NOMO-1 treated with DMSO at 0.1 percent for 48 hours (cell line): ENCODE measurements around the gene MICAL3.
"Not testable (repeated sequence)": the region's sequence is repeated elsewhere in the genome, so short reads cannot be mapped to it uniquely, and the experiment has no call there.

Experiments used
- DNase-seq: peaks from one replicate; lab custom pipeline; 2025; ENCODE audit not compliant: unreplicated experiment; lab: John Stamatoyannopoulos, UW

MICAL3 gene

GRCh38 chr22:17892376-17892775 lies 132.0 kb downstream of the MICAL3 start:
- DNase-seq = no peak

- no peak for DNase-seq
Observed at GRCh38 chr22:17891481-17892167, 132.7 kb downstream of the MICAL3 start.

GRCh38 chr22:17890892-17891291 lies 133.5 kb downstream of the MICAL3 start:
- no peak for DNase-seq

DNA sequence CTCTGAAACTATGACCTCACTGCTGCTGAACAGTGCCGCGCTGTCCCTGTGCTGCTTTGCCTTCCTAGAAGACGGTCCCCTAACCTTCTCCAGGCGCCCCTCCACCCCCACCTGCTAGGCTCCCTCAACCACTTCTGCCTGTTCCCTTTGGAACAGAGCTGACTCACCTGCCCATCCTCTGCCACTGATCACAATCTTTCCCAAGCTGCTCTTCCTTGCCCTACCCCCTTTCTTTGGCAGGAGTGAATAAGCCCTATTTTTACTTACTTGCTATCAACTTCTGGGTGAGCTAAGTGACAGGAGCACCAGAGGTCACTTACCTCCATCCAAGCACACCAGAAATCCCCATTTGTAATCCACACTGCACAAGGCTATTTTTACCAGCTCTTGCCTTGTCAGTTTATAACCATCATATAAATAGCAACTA lies 134.1 kb downstream of the MICAL3 start:
- no peak for DNase-seq

GRCh38 chr22:17888855-17889254 lies 135.5 kb downstream of the MICAL3 start:
- no peak for DNase-seq

DNA sequence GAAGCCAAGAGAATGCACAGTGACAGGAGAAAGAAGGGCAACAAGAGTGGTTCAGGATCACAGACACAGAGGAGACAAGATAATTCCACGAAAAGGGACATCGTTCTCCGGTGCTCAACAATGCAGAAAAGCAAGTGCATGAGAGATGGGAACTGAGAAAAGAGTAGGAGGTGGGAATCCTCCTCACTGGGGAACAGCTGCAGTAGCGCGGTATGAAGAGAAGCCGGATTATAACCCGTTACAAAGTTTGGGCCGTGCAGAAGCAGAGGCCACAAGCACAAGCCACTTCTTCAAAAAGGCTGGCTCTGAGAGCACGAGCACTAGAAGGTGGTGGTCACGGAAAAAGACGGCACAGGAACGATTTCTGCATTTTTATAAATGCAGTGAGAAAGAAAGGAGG lies 135.9 kb downstream of the MICAL3 start:
- DNase-seq = no peak

DNA sequence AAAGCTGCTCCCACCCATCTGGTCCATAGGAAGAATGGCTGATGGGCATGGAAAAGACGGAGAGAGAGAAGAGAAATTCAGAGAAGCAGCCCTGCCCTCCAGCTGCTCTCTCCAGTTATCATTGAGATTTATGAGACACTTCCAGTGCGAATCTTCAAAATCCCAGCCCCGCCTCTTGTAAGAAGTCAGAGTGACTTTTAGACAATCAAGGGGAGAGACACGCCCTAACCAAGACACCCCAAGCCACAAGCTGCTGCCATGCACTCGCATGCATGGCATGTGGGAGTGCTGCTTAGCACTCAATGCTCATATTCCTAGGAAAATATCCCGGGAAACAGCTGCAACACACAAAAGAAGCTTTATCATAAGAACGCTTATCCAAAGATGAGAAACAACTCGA lies 139.5 kb downstream of the MICAL3 start:
- no peak for DNase-seq

GRCh38 chr22:17884084-17884483 lies 140.3 kb downstream of the MICAL3 start:
- DNase-seq = no peak

GRCh38 chr22:17883356-17883755 lies 141.0 kb downstream of the MICAL3 start:
- DNase-seq = no peak

- no peak for DNase-seq
Observed at GRCh38 chr22:17882727-17883126, 141.6 kb downstream of the MICAL3 start.

GRCh38 chr22:17882162-17882561 lies 142.2 kb downstream of the MICAL3 start:
- DNase-seq = no peak

GRCh38 chr22:17881366-17881765 lies 143.0 kb downstream of the MICAL3 start:
- DNase-seq = no peak

- DNase-seq = no peak
Observed at GRCh38 chr22:17880468-17880867, 143.9 kb downstream of the MICAL3 start.

- DNase-seq = no peak
Observed at GRCh38 chr22:17880020-17880419, 144.3 kb downstream of the MICAL3 start.

GRCh38 chr22:17878941-17879340 lies 145.4 kb downstream of the MICAL3 start:
- no peak for DNase-seq

DNA sequence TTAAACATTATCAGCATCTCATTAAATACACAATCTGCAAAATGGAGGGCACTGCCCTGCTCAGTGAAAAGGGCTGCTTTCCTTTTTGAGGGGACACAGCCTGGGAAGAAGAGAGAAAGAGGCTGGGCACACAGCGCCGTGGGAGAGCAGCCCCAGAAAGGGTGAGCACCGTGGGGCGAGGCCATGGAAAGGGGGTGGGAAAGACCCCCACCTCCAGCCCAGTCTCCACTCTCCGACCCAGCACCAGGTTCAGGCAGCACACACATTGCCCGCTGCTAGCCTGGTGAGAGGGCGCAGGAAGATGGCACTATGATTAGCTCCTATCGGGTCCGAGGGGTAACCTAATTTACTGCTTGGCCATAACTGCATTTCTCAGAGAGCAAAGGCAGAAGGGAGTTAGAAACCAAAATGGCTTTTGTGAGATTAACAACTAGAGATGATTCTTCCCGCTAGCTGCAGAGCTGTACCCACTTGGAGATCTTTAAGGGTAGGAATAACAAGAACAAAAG lies 146.1 kb downstream of the MICAL3 start:
- no peak for DNase-seq

GRCh38 chr22:17876878-17877855 lies 147.2 kb downstream of the MICAL3 start:
- not testable (repeated sequence) for DNase-seq

DNA sequence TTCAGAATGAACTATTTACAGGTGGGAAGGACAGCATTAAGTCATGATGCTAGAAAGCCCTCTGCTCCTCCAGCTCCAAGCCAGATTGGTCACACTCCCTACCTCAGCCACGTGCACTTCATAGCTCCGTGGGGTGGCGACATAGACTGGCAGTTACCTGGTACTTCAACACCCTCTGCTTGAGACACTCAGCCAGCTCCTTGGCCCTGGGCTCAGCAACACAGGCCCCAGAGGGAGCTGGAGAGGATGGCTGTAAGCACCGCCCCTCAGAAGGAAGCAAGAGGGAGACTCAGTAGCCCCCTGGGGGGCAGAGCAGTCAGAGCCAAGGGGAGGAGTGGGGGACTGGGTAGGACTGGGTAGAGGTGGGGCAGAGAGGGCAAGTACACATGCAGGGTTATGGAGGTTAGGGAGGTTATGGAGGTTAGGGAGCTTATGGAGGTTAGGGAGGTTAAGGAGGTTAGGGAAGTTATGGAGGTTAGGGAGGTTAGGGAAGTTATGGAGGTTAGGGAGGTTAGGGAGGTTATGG lies 148.0 kb downstream of the MICAL3 start:
- DNase-seq = no peak

DNA sequence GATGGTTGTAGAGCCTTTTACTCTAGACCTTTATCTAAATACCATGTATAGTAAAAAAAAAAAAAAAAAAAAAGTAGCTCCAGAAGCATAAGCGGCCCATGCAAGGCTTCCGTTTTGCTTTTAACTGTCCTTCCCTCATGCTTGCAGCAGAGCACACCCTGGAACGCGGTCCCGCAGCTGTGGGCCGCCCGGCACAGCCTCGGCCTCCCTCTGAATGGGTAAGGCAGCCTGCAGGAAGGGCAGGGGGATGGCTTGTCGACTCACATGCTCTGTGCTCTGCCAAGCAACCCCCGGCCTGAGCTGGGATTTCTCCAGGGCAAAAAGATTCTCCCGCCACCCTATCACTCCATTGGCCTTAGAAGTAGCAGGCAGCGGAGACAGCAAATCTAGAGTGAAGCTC lies 148.7 kb downstream of the MICAL3 start:
- no peak for DNase-seq

DNA sequence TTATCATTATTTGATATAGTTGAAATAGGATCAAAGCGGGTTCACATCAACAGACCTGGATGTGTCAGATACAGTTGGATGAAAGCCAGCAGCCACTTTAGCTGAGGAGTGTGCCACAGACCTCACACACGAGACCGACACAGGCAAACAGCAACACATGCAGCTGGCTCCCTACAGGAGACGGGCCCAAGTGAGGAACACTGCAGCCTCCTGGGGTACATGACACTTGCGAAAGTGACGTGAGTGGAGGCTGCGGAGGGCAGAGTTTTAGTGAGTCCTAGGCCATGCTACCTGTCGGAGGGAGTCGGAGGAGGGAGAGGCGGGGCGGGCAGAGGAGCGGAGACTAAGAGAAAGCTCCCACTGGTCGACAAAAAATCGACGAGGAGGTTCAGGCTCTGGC lies 149.2 kb downstream of the MICAL3 start:
- no peak for DNase-seq

- DNase-seq = no peak
Observed at GRCh38 chr22:17874231-17874905, 150.0 kb downstream of the MICAL3 start.
